Gastrocnemius medialis (tissue), 4 donors: ENCODE results near the gene LRRC4C. TPM values are rescaled to one million over a fixed set of nuclear protein-coding genes. Genes with fewer than 3 reads are reported as not detected.

Experiments used
- ATAC-seq, 2 donors: fragments of 150-250 bp; one replicate each; pipeline ENCODE4 v1.9.1; 2016
- DNase-seq, 2 donors: peaks; one replicate each; pipeline ENCODE4 v3.0.0-alpha.2; 2019
- H3K27ac ChIP-seq, 4 donors: fragments of 200-600 bp; sonication (generic); 1 replicate in 1 of 4; 2 replicates in 3 of 4; pipeline ENCODE4 v1.5.1; 2016 to 2018; ENCODE audit warnings: mild to moderate bottlenecking in 2 of 4, moderate library complexity in 1 of 4
- H3K27me3 ChIP-seq, 3 donors: fragments of 200-600 bp; sonication (generic) in 2 of 3; 1 replicate in 1 of 3; 2 replicates in 2 of 3; pipeline versions ENCODE4 v1.5.1 to v1.6.0; 2016 to 2019; ENCODE audit warnings: mild to moderate bottlenecking in 1 of 3, moderate library complexity in 1 of 3
- H3K36me3 ChIP-seq, 2 donors: fragments of 200-600 bp; sonication (generic) in 1 of 2; one replicate each; pipeline ENCODE4 v1.5.1; 2017 to 2018
- H3K4me1 ChIP-seq, 2 donors: fragments of 200-600 bp; sonication (generic) in 1 of 2; one replicate each; pipeline ENCODE4 v1.5.1; 2016 to 2017; ENCODE audit warnings: mild to moderate bottlenecking in 2 of 2
- H3K4me3 ChIP-seq, 4 donors: fragments of 200-600 bp; sonication (generic) in 3 of 4; 1 replicate in 1 of 4; 2 replicates in 3 of 4; pipeline ENCODE4 v1.5.1; 2016 to 2019; ENCODE audit warnings: mild to moderate bottlenecking in 2 of 4
- H3K9me3 ChIP-seq, 3 donors: fragments of 200-600 bp; sonication (generic) in 2 of 3; 1 replicate in 1 of 3; 2 replicates in 2 of 3; pipeline ENCODE4 v1.5.1; 2016 to 2019
- POLR2A ChIP-seq, 2 donors: fragments of 450-650 bp; IDR thresholded peaks; one replicate each; pipeline ENCODE4 v1.6.1; 2017; ENCODE audit warnings: antibody characterized with exemption in 2 of 2, mild to moderate bottlenecking in 2 of 2, moderate library complexity in 2 of 2
- in situ Hi-C, 4 donors: fragments of 200-750 bp; cut with MboI; loops; one replicate each; pipeline versions ENCODE4 v1.15.0 to v1.8.0; 2017; ENCODE audit warnings: low sequenced_read_pairs in 4 of 4
- intact Hi-C: fragments of 100-400 bp; cut with DNase I; formaldehyde crosslinking; loops from one replicate; pipeline ENCODE4 v1.15.1; 2023; ENCODE audit warnings: low total_unique reads
- total RNA-seq, 4 donors: library from RNA; depleted of rRNA; stranded (reverse); fragments of >200 nt; gene quantifications; one replicate each; pipeline versions ENCODE4 v1.1.0 to v1.2.3, GENCODE V29; 2016
- TF ChIP-seq, protein P1 (sequence below), 5 experiments: fragments of 450-650 bp in 3 of 5; fragments of 200-600 bp in 2 of 5; sonication (generic) in 2 of 5; IDR thresholded peaks in 4 of 5; conservative IDR thresholded peaks in 1 of 5; 1 replicate in 4 of 5; 2 replicates in 1 of 5; pipeline ENCODE4 v1.5.1; 2016 to 2019; ENCODE audit warnings: antibody characterized with exemption in 5 of 5, mild to moderate bottlenecking in 3 of 5, moderate library complexity in 3 of 5

Gene LRRC4C
- total RNA-seq, 4 donors from 2014 or later, result 0.15 to 0.59 (median 0.24) TPM; not detected in 1

- H3K27ac ChIP-seq, result no peak overlapping the region
- H3K4me1 ChIP-seq, result no peaks in the 10 kb centered on the region
- ATAC-seq (no peak), DNase-seq (no peak)
- no peaks in the 10 kb centered on the region for H3K9me3 ChIP-seq
- in situ Hi-C loops, result no loop called here
- H3K4me3 ChIP-seq, result no peak overlapping the region
- no peaks in the 10 kb centered on the region for H3K36me3 ChIP-seq
- H3K27me3 ChIP-seq, result no peaks in the 10 kb centered on the region
- intact Hi-C loops, result no loop called here
- no peak for TF ChIP-seq POLR2A (IDR thresholded peaks at IDR 0.05)
- TF ChIP-seq, protein P1, sequence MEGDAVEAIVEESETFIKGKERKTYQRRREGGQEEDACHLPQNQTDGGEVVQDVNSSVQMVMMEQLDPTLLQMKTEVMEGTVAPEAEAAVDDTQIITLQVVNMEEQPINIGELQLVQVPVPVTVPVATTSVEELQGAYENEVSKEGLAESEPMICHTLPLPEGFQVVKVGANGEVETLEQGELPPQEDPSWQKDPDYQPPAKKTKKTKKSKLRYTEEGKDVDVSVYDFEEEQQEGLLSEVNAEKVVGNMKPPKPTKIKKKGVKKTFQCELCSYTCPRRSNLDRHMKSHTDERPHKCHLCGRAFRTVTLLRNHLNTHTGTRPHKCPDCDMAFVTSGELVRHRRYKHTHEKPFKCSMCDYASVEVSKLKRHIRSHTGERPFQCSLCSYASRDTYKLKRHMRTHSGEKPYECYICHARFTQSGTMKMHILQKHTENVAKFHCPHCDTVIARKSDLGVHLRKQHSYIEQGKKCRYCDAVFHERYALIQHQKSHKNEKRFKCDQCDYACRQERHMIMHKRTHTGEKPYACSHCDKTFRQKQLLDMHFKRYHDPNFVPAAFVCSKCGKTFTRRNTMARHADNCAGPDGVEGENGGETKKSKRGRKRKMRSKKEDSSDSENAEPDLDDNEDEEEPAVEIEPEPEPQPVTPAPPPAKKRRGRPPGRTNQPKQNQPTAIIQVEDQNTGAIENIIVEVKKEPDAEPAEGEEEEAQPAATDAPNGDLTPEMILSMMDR (IDR thresholded peaks at IDR 0.05 in 4 of 5, conservative IDR thresholded peaks at IDR 0.05 in 1 of 5), result no peak
Measured at GRCh38 chr11:40118026-40118425, 1341.4 kb downstream of the LRRC4C start.

DNA sequence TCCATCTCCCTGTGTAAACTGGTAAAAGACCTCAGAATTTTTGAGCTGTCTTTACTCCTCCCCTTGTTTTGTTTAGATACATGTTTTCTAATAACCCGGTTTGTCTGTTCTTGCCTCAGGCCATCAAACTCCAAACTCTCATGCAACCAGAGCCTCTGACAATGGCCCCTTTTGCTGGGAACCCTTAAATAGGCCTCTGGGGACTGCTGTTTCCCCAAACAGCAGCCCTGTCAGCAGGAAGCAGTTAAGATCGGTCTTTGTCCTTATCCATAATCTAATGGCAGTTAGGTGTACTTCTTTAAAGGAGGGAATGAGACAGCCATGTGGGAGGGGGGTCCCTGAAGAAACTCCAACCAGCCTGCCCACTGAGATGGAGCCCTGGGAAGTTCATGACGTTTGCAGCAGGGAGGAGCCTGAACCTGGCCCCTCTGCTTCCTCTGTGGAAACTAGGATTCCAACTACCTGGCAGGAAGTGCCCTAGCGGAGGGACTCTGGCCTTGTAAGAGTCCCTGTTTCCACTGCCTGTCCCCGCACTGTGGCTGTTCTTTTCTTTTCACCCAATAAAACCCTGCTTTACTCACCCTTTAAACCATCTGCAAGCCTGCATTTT is 1354.4 kb downstream of the LRRC4C start:
- no peaks in the 10 kb centered on the region for H3K27me3 ChIP-seq

DNA sequence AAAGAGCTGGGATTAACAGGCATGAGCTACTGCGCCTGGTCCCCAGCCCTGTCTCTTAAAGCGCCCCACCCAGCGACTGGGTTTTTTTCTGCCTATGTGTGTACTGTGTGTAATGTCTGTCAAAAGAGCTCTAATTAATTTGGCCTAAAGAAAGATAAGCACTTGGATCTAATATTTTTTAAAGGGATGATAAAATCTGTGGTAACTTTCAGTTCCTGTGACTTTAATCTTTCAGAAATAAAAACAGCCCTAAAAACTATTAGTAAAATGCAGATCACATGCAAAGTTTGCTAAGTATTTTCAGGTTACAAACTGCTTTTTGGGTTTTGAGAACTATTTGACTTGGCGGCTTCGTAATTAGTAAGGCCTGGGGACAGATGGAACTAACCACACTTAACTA is 1358.7 kb downstream of the LRRC4C start:
- TF ChIP-seq, protein P1 (IDR thresholded peaks at IDR 0.05 in 4 of 5, conservative IDR thresholded peaks at IDR 0.05 in 1 of 5), result no peak
- TF ChIP-seq POLR2A (IDR thresholded peaks at IDR 0.05), result no peak
- Histone ChIP-seq H3K27ac (no peak overlapping the region), H3K36me3 (no peaks in the 10 kb centered on the region), H3K4me3 (no peak overlapping the region), H3K27me3 (no peaks in the 10 kb centered on the region), H3K9me3 (no peaks in the 10 kb centered on the region), H3K4me1 (no peaks in the 10 kb centered on the region)
- in situ Hi-C loops (no loop called here), intact Hi-C loops (no loop called here)
- ATAC-seq (no peak), DNase-seq (no peak)

More for the DNA sequence above, 1354.4 kb downstream of the LRRC4C start:
- DNase-seq (no peak), ATAC-seq (no peak)
- Histone ChIP-seq H3K4me3 (no peak overlapping the region), H3K4me1 (no peaks in the 10 kb centered on the region), H3K27ac (no peak overlapping the region), H3K36me3 (no peaks in the 10 kb centered on the region), H3K9me3 (no peaks in the 10 kb centered on the region)
- in situ Hi-C loops, result no loop called here
- intact Hi-C loops, result no loop called here
- no peak for TF ChIP-seq POLR2A (IDR thresholded peaks at IDR 0.05)
- TF ChIP-seq, protein P1 (IDR thresholded peaks at IDR 0.05 in 4 of 5, conservative IDR thresholded peaks at IDR 0.05 in 1 of 5), result no peak

- TF ChIP-seq POLR2A (IDR thresholded peaks at IDR 0.05), result no peak
- TF ChIP-seq, protein P1 (IDR thresholded peaks at IDR 0.05 in 4 of 5, conservative IDR thresholded peaks at IDR 0.05 in 1 of 5), result no peak
- DNase-seq, result no peak
- Histone ChIP-seq H3K36me3 (no peaks in the 10 kb centered on the region), H3K4me3 (no peak overlapping the region), H3K27ac (no peak overlapping the region), H3K9me3 (no peaks in the 10 kb centered on the region), H3K27me3 (no peaks in the 10 kb centered on the region), H3K4me1 (no peaks in the 10 kb centered on the region)
- in situ Hi-C loops, result no loop called here
- intact Hi-C loops, result no loop called here
- ATAC-seq, result no peak
Measured at GRCh38 chr11:40100162-40100553, 1359.3 kb downstream of the LRRC4C start.
